Measurements from ENCODE around the gene EFCAB6. TPM values are rescaled to one million over a fixed set of nuclear protein-coding genes. Genes with fewer than 3 reads are reported as not detected.

Gene EFCAB6
- total RNA-seq, 1 experiment from 2014 or later: 0.40 TPM

GRCh38 chr22:43574738-43575137 lies 237.4 kb downstream of the EFCAB6 start:
- POLR2A ChIA-PET: interaction anchor here (0.6 kb wide), 1 partner anchor 424 kb away, joined by 3 read pairs; no protein-coding TSS in a partner anchor

GRCh38 chr22:43572710-43573109 lies 239.4 kb downstream of the EFCAB6 start:
- POLR2A ChIA-PET: no interaction called here
- no peak overlapping the region for H3K4me3 Mint-ChIP-seq (ENCODE audit: unreplicated experiment)
- no TSS peak for BruUV-seq (replicated peaks)
- no peaks in the 10 kb centered on the region for H3K36me3 Mint-ChIP-seq (ENCODE audit: insufficient read depth, unreplicated experiment)
- no peaks in the 10 kb centered on the region for H3K4me1 Mint-ChIP-seq (ENCODE audit: insufficient read depth, unreplicated experiment)
- TF ChIP-seq CTCF (IDR thresholded peaks at IDR 0.05; ENCODE audit: unreplicated experiment): no peak
- CTCF ChIA-PET: interaction anchor here (0.7 kb wide), 1 partner anchor 10 kb away, joined by 3 read pairs; no protein-coding TSS in a partner anchor
- peaks cover 64% of the 10 kb centered on the region for H3K27me3 Mint-ChIP-seq (ENCODE audit: insufficient read depth, unreplicated experiment)
- DNase-seq (ENCODE audit: unreplicated experiment): no peak
- H3K27ac Mint-ChIP-seq (ENCODE audit: low read depth, unreplicated experiment): no peak overlapping the region
- H3K9me3 Mint-ChIP-seq (ENCODE audit: unreplicated experiment): no peaks in the 10 kb centered on the region
- intact Hi-C loops (cut with micrococcal nuclease): no loop called here

More at GRCh38 chr22:43574738-43575137, 237.4 kb downstream of the EFCAB6 start:
- TF ChIP-seq CTCF (IDR thresholded peaks at IDR 0.05; ENCODE audit: unreplicated experiment): no peak
- no TSS peak for BruUV-seq (replicated peaks)
- Mint-ChIP-seq H3K4me3 (ENCODE audit: unreplicated experiment) (no peak overlapping the region), H3K36me3 (ENCODE audit: insufficient read depth, unreplicated experiment) (no peaks in the 10 kb centered on the region), H3K27ac (ENCODE audit: low read depth, unreplicated experiment) (no peak overlapping the region), H3K9me3 (ENCODE audit: unreplicated experiment) (no peaks in the 10 kb centered on the region), H3K27me3 (ENCODE audit: insufficient read depth, unreplicated experiment) (peaks cover 56% of the 10 kb centered on the region), H3K4me1 (ENCODE audit: insufficient read depth, unreplicated experiment) (no peaks in the 10 kb centered on the region)
- no peak for DNase-seq (ENCODE audit: unreplicated experiment)
- intact Hi-C loops (cut with micrococcal nuclease): no loop called here
- CTCF ChIA-PET: no interaction called here

GRCh38 chr22:43571181-43571580 lies 240.9 kb downstream of the EFCAB6 start:
- no peaks in the 10 kb centered on the region for H3K36me3 Mint-ChIP-seq (ENCODE audit: insufficient read depth, unreplicated experiment)
- H3K4me3 Mint-ChIP-seq (ENCODE audit: unreplicated experiment): no peak overlapping the region
- H3K9me3 Mint-ChIP-seq (ENCODE audit: unreplicated experiment): no peaks in the 10 kb centered on the region
- intact Hi-C loops (cut with micrococcal nuclease): no loop called here
- BruUV-seq (replicated peaks): no TSS peak
- no peak for TF ChIP-seq CTCF (IDR thresholded peaks at IDR 0.05; ENCODE audit: unreplicated experiment)
- CTCF ChIA-PET: no interaction called here
- no peak overlapping the region for H3K27ac Mint-ChIP-seq (ENCODE audit: low read depth, unreplicated experiment)
- POLR2A ChIA-PET: no interaction called here
- DNase-seq (ENCODE audit: unreplicated experiment): no peak
- no peaks in the 10 kb centered on the region for H3K4me1 Mint-ChIP-seq (ENCODE audit: insufficient read depth, unreplicated experiment)
- H3K27me3 Mint-ChIP-seq (ENCODE audit: insufficient read depth, unreplicated experiment): peaks cover 69% of the 10 kb centered on the region

- POLR2A ChIA-PET: no interaction called here
- CTCF ChIA-PET: no interaction called here
- Mint-ChIP-seq H3K9me3 (ENCODE audit: unreplicated experiment) (no peaks in the 10 kb centered on the region), H3K4me1 (ENCODE audit: insufficient read depth, unreplicated experiment) (no peaks in the 10 kb centered on the region), H3K27ac (ENCODE audit: low read depth, unreplicated experiment) (no peak overlapping the region), H3K27me3 (ENCODE audit: insufficient read depth, unreplicated experiment) (peaks cover 67% of the 10 kb centered on the region), H3K4me3 (ENCODE audit: unreplicated experiment) (no peak overlapping the region), H3K36me3 (ENCODE audit: insufficient read depth, unreplicated experiment) (no peaks in the 10 kb centered on the region)
- no TSS peak for BruUV-seq (replicated peaks)
- no peak for DNase-seq (ENCODE audit: unreplicated experiment)
- no peak for TF ChIP-seq CTCF (IDR thresholded peaks at IDR 0.05; ENCODE audit: unreplicated experiment)
- intact Hi-C loops (cut with micrococcal nuclease): no loop called here
Measured at GRCh38 chr22:43570531-43571165, 241.5 kb downstream of the EFCAB6 start.

Measured in MCF 10A (cell line).